Gastroesophageal sphincter (tissue), 4 donors: Measurements from ENCODE around the gene PXDN. TPM values are rescaled to one million over a fixed set of nuclear protein-coding genes. Genes with fewer than 3 reads are reported as not detected.

Source experiments
- ATAC-seq: fragments of 150-250 bp; one replicate; pipeline ENCODE4 v1.9.1; 2016; ENCODE audit warnings: mild to moderate bottlenecking, moderate library complexity
- H3K27ac ChIP-seq, 4 donors: fragments of 200-600 bp; sonication (generic) in 3 of 4; 1 replicate in 3 of 4; 2 replicates in 1 of 4; pipeline ENCODE4 v1.5.1; 2016 to 2019
- H3K27me3 ChIP-seq: fragments of 200-600 bp; sonication (generic); one replicate; pipeline ENCODE4 v1.5.1; 2019
- H3K36me3 ChIP-seq, 2 donors: fragments of 200-600 bp; sonication (generic); one replicate each; pipeline ENCODE4 v1.5.1; 2019; ENCODE audit warnings: control low read depth in 1 of 2
- H3K4me1 ChIP-seq, 3 donors: fragments of 200-600 bp; sonication (generic); 1 replicate in 2 of 3; 2 replicates in 1 of 3; pipeline ENCODE4 v1.5.1; 2016 to 2019; ENCODE audit warnings: control low read depth in 2 of 3
- H3K4me3 ChIP-seq, 2 donors: fragments of 200-600 bp; sonication (generic); one replicate each; pipeline ENCODE4 v1.5.1; 2019; ENCODE audit warnings: mild to moderate bottlenecking in 1 of 2, moderate library complexity in 1 of 2
- H3K9me3 ChIP-seq, 3 donors: fragments of 200-600 bp; sonication (generic); one replicate each; pipeline ENCODE4 v1.5.1; 2017 to 2019; ENCODE audit warnings: control low read depth in 2 of 3
- EP300 ChIP-seq: sonication (generic); formaldehyde crosslinking; IDR thresholded peaks from one replicate; pipeline ENCODE4 v1.6.1; 2017; ENCODE audit warnings: antibody characterized with exemption, mild to moderate bottlenecking
- POLR2A ChIP-seq, 2 donors: fragments of 450-650 bp; IDR thresholded peaks; one replicate each; pipeline ENCODE4 v1.6.1; 2017; ENCODE audit warnings: antibody characterized with exemption in 2 of 2, mild to moderate bottlenecking in 2 of 2, moderate library complexity in 1 of 2
- POLR2AphosphoS5 ChIP-seq: sonication (generic); formaldehyde crosslinking; IDR thresholded peaks from one replicate; pipeline ENCODE4 v1.6.1; 2017; ENCODE audit warnings: antibody characterized with exemption
- WGBS, 2 donors: methylation state at CpG; one replicate each; pipeline ENCODE4 v1.1.5; 2018; ENCODE audit warnings: low coverage in 1 of 2; 5-methylcytosine and 5-hydroxymethylcytosine counted together
- total RNA-seq, 4 donors: library from RNA; depleted of rRNA; stranded (reverse); fragments of >200 nt; gene quantifications; one replicate each; pipeline ENCODE4 v1.1.0, GENCODE V29; 2016
- TF ChIP-seq, protein P1 (sequence below), 4 experiments: fragments of 200-600 bp in 2 of 4; fragments of 450-650 bp in 2 of 4; sonication (generic) in 1 of 4; IDR thresholded peaks; one replicate each; pipeline ENCODE4 v1.5.1; 2017 to 2019; ENCODE audit warnings: antibody characterized with exemption in 4 of 4, mild to moderate bottlenecking in 2 of 4, moderate library complexity in 2 of 4

PXDN gene
- total RNA-seq, 4 donors from 2014 or later: 19.9 to 95.9 (median 60.9) TPM

GRCh38 chr2:1748741-1749488 lies 4.6 kb upstream of the PXDN start:
- Histone ChIP-seq H3K27me3 (peaks cover 12% of the 10 kb centered on the region), H3K9me3 (no peaks in the 10 kb centered on the region), H3K36me3 (no peaks in the 10 kb centered on the region), H3K4me3 (no peak overlapping the region), H3K27ac (no peak overlapping the region), H3K4me1 (peaks cover 0 to 29% (median 0%) of the 10 kb centered on the region in 3 donors)
- ATAC-seq: no peak
- TF ChIP-seq, protein P1, sequence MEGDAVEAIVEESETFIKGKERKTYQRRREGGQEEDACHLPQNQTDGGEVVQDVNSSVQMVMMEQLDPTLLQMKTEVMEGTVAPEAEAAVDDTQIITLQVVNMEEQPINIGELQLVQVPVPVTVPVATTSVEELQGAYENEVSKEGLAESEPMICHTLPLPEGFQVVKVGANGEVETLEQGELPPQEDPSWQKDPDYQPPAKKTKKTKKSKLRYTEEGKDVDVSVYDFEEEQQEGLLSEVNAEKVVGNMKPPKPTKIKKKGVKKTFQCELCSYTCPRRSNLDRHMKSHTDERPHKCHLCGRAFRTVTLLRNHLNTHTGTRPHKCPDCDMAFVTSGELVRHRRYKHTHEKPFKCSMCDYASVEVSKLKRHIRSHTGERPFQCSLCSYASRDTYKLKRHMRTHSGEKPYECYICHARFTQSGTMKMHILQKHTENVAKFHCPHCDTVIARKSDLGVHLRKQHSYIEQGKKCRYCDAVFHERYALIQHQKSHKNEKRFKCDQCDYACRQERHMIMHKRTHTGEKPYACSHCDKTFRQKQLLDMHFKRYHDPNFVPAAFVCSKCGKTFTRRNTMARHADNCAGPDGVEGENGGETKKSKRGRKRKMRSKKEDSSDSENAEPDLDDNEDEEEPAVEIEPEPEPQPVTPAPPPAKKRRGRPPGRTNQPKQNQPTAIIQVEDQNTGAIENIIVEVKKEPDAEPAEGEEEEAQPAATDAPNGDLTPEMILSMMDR (IDR thresholded peaks at IDR 0.05): no peak
- TF ChIP-seq POLR2A (IDR thresholded peaks at IDR 0.05) (no peak), POLR2AphosphoS5 (no peak), EP300 (no peak)
- WGBS, 2 donors: 70 to 84% methylated on average over 7 to 15 of the region's 17 CpGs

- Histone ChIP-seq H3K4me1 (peaks cover 0 to 33% (median 0%) of the 10 kb centered on the region in 3 donors), H3K36me3 (no peaks in the 10 kb centered on the region), H3K9me3 (no peaks in the 10 kb centered on the region), H3K27me3 (peaks cover 12% of the 10 kb centered on the region), H3K4me3 (no peak overlapping the region), H3K27ac (no peak overlapping the region)
- WGBS, 2 donors: 71 to 76% methylated on average over 4 to 5 of the region's 6 CpGs
- no peak for ATAC-seq
- no peak for TF ChIP-seq POLR2AphosphoS5
- TF ChIP-seq, protein P1 (IDR thresholded peaks at IDR 0.05): no peak
- no peak for TF ChIP-seq EP300
- TF ChIP-seq POLR2A (IDR thresholded peaks at IDR 0.05): no peak
Observed at GRCh38 chr2:1748176-1748740, 3.9 kb upstream of the PXDN start.

DNA sequence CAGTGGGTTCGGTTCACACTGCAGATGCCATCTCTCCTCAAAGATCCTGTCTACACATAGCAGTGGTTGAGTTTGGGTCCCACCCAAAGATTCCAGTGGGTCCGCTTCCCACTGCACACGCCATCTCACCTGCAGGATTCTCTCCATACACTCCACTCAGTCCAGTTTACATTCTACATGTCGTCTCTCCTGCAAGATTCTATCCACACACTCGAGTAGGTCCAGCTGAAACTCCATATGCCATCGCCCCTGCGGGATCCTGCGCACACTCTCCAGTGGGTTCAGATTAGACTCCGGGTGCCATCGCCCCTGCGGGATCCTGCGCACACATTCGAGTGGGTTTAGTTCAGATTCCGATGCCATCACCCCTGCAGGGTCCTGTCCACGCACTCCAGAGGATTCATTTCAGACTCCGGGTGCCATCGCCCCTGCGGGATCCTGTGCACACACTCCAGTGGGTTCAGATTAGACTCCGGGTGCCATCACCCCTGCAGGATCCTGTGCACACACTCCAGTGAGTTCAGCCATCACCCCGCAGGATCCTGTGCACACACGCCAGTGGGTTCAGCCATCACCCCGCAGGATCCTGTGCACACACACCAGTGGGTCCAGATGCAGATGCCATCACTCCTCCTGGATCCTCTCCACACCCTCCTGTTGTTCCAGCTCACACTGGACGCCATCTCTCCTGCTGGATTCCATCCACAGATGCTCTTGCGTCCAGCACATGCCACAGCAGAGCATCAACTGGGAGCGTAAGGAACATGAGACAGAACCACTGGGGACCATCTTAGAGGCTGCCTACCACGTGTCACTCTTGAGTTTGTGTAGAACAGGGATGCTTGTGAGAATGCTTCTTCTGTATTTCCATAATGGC lies 3.0 kb upstream of the PXDN start:
- Histone ChIP-seq H3K4me3 (no peak overlapping the region), H3K9me3 (no peaks in the 10 kb centered on the region), H3K27ac (no peak overlapping the region), H3K27me3 (peaks cover 12% of the 10 kb centered on the region), H3K4me1 (peaks cover 0 to 39% (median 5%) of the 10 kb centered on the region in 3 donors), H3K36me3 (no peaks in the 10 kb centered on the region)
- WGBS, 2 donors: 84 to 85% methylated on average over 4 to 8 of the region's 26 CpGs
- no peak for TF ChIP-seq EP300
- TF ChIP-seq POLR2A (IDR thresholded peaks at IDR 0.05): no peak
- TF ChIP-seq, protein P1 (IDR thresholded peaks at IDR 0.05): no peak
- no peak for TF ChIP-seq POLR2AphosphoS5
- ATAC-seq: no peak

- Histone ChIP-seq H3K4me3 (no peak overlapping the region), H3K27me3 (peaks cover 12% of the 10 kb centered on the region), H3K4me1 (peaks cover 0 to 44% (median 8%) of the 10 kb centered on the region in 3 donors), H3K36me3 (no peaks in the 10 kb centered on the region), H3K27ac (no peak overlapping the region), H3K9me3 (no peaks in the 10 kb centered on the region)
- ATAC-seq: no peak
- TF ChIP-seq EP300: no peak
- TF ChIP-seq POLR2AphosphoS5: no peak
- TF ChIP-seq, protein P1 (IDR thresholded peaks at IDR 0.05): no peak
- TF ChIP-seq POLR2A (IDR thresholded peaks at IDR 0.05): no peak
- WGBS, 2 donors: 76 to 92% methylated on average over 4 to 7 of the region's 9 CpGs
Observed at GRCh38 chr2:1746174-1747064, 2.1 kb upstream of the PXDN start.
